ENCODE measurements around the gene ZNF670.
"Not testable (repeated sequence)": the region's sequence is repeated elsewhere in the genome, so short reads cannot be mapped to it uniquely, and the experiment has no call there.

The ZNF670 gene

GRCh38 chr1:247043406-247043805, 35.2 kb downstream of the ZNF670 start:
- no peak for DNase-seq (ENCODE audit: low read depth)

- DNase-seq (ENCODE audit: low read depth), result no peak
These were observed 40.9 kb downstream of the ZNF670 start for GRCh38 chr1:247037511-247038320.

- not testable (repeated sequence) for DNase-seq (ENCODE audit: low read depth)
These were observed 46.3 kb downstream of the ZNF670 start for GRCh38 chr1:247032306-247032705.

All from GM04504 (cell line).